IPS DF 6.9 (cell line): ENCODE results near the gene CSNK1G3.
"Not testable (repeated sequence)": the region's sequence is repeated elsewhere in the genome, so short reads cannot be mapped to it uniquely, and the experiment has no call there.

ENCODE experiments used
- DNase-seq: peaks from one replicate; pipeline ENCODE4 v3.0.0-alpha.2; 2013; ENCODE audit warnings: low read depth, low spot score
- H3K27ac ChIP-seq: one replicate; pipeline ENCODE4 v1.5.1; 2013; ENCODE audit warnings: low read length, control low read depth
- H3K27me3 ChIP-seq: 2 replicates; pipeline ENCODE4 v1.6.1; 2013; ENCODE audit warnings: mild to moderate bottlenecking, low read length; ENCODE audit not compliant: control insufficient read depth, insufficient read depth
- H3K36me3 ChIP-seq: 2 replicates; pipeline ENCODE4 v1.6.1; 2013; ENCODE audit warnings: low read length; ENCODE audit not compliant: control insufficient read depth, insufficient read depth
- H3K4me1 ChIP-seq: 2 replicates; pipeline ENCODE4 v1.6.1; 2013; ENCODE audit warnings: low read length; ENCODE audit not compliant: control insufficient read depth, insufficient read depth
- H3K4me3 ChIP-seq: 2 replicates; pipeline ENCODE4 v1.5.1; 2013; ENCODE audit warnings: mild to moderate bottlenecking, low read length
- H3K9me3 ChIP-seq: 2 replicates; pipeline ENCODE4 v1.6.1; 2013; ENCODE audit warnings: low read length, inconsistent platforms; ENCODE audit not compliant: control insufficient read depth, insufficient read depth
- WGBS: extraction: QIAGEN DNeasy Blood & Tissue Kit; methylation state at CpG from one replicate; pipeline ENCODE4 v1.1.7; 2013; ENCODE audit warnings: mixed read lengths, missing lambda C conversion rate; ENCODE audit not compliant: insufficient read length, insufficient coverage; 5-methylcytosine and 5-hydroxymethylcytosine counted together

CSNK1G3 gene

GRCh38 chr5:123628860-123629544, 117.0 kb downstream of the CSNK1G3 start:
- H3K27ac ChIP-seq: no peak overlapping the region
- no peaks in the 10 kb centered on the region for H3K36me3 ChIP-seq
- no CpG with 5 or more reads among the region's 10 CpGs for WGBS
- H3K27me3 ChIP-seq: no peaks in the 10 kb centered on the region
- no peak for DNase-seq
- no peaks in the 10 kb centered on the region for H3K4me1 ChIP-seq
- no peak overlapping the region for H3K4me3 ChIP-seq
- H3K9me3 ChIP-seq: no peaks in the 10 kb centered on the region

GRCh38 chr5:123636006-123636405, 124.0 kb downstream of the CSNK1G3 start:
- no peak for DNase-seq
- no peaks in the 10 kb centered on the region for H3K27me3 ChIP-seq
- no peak overlapping the region for H3K27ac ChIP-seq
- H3K4me1 ChIP-seq: no peaks in the 10 kb centered on the region
- no peak overlapping the region for H3K4me3 ChIP-seq
- no CpG with 5 or more reads among the region's 21 CpGs for WGBS
- no peaks in the 10 kb centered on the region for H3K36me3 ChIP-seq
- H3K9me3 ChIP-seq: no peaks in the 10 kb centered on the region

GRCh38 chr5:123637028-123637427, 125.1 kb downstream of the CSNK1G3 start:
- not testable (repeated sequence) for DNase-seq, H3K4me3 ChIP-seq, H3K36me3 ChIP-seq, H3K9me3 ChIP-seq, H3K4me1 ChIP-seq, H3K27me3 ChIP-seq, H3K27ac ChIP-seq
- no CpG with 5 or more reads among the region's 10 CpGs for WGBS

GRCh38 chr5:123639244-123639643, 127.3 kb downstream of the CSNK1G3 start:
- H3K36me3 ChIP-seq: no peaks in the 10 kb centered on the region
- H3K27ac ChIP-seq: no peak overlapping the region
- no CpG with 5 or more reads among the region's 2 CpGs for WGBS
- no peak overlapping the region for H3K4me3 ChIP-seq
- no peaks in the 10 kb centered on the region for H3K9me3 ChIP-seq
- DNase-seq: no peak
- H3K4me1 ChIP-seq: no peaks in the 10 kb centered on the region
- no peaks in the 10 kb centered on the region for H3K27me3 ChIP-seq

- Histone ChIP-seq H3K27ac (no peak overlapping the region), H3K27me3 (no peaks in the 10 kb centered on the region), H3K4me3 (no peak overlapping the region), H3K9me3 (no peaks in the 10 kb centered on the region), H3K4me1 (no peaks in the 10 kb centered on the region), H3K36me3 (no peaks in the 10 kb centered on the region)
- WGBS: no CpG with 5 or more reads among the region's 1 CpG
- no peak for DNase-seq
Observed at GRCh38 chr5:123645024-123645603, 133.1 kb downstream of the CSNK1G3 start.

- Histone ChIP-seq H3K36me3 (no peaks in the 10 kb centered on the region), H3K9me3 (no peaks in the 10 kb centered on the region), H3K27ac (no peak overlapping the region), H3K4me1 (no peaks in the 10 kb centered on the region), H3K4me3 (no peak overlapping the region), H3K27me3 (no peaks in the 10 kb centered on the region)
- DNase-seq: no peak
- no CpG with 5 or more reads among the region's 1 CpG for WGBS
Observed at GRCh38 chr5:123647066-123647465, 135.1 kb downstream of the CSNK1G3 start.

- Histone ChIP-seq H3K9me3 (no peaks in the 10 kb centered on the region), H3K27ac (no peak overlapping the region), H3K4me3 (no peak overlapping the region), H3K27me3 (no peaks in the 10 kb centered on the region), H3K4me1 (no peaks in the 10 kb centered on the region), H3K36me3 (no peaks in the 10 kb centered on the region)
- DNase-seq: no peak
- no CpG with 5 or more reads among the region's 4 CpGs for WGBS
Observed at GRCh38 chr5:123651234-123651633, 139.3 kb downstream of the CSNK1G3 start.

GRCh38 chr5:123659011-123659410, 147.0 kb downstream of the CSNK1G3 start:
- DNase-seq: no peak
- no peak overlapping the region for H3K27ac ChIP-seq
- H3K4me1 ChIP-seq: no peaks in the 10 kb centered on the region
- no CpG with 5 or more reads among the region's 2 CpGs for WGBS
- no peak overlapping the region for H3K4me3 ChIP-seq
- H3K9me3 ChIP-seq: no peaks in the 10 kb centered on the region
- H3K36me3 ChIP-seq: no peaks in the 10 kb centered on the region
- no peaks in the 10 kb centered on the region for H3K27me3 ChIP-seq

GRCh38 chr5:123659495-123659894, 147.5 kb downstream of the CSNK1G3 start:
- Histone ChIP-seq H3K9me3 (no peaks in the 10 kb centered on the region), H3K36me3 (no peaks in the 10 kb centered on the region), H3K4me3 (no peak overlapping the region), H3K27ac (no peak overlapping the region), H3K27me3 (no peaks in the 10 kb centered on the region), H3K4me1 (no peaks in the 10 kb centered on the region)
- DNase-seq: no peak
- WGBS: no CpG with 5 or more reads among the region's 2 CpGs

GRCh38 chr5:123664961-123665360, 153.0 kb downstream of the CSNK1G3 start:
- no peaks in the 10 kb centered on the region for H3K36me3 ChIP-seq
- DNase-seq: no peak
- no CpG with 5 or more reads among the region's 1 CpG for WGBS
- H3K27ac ChIP-seq: no peak overlapping the region
- H3K4me1 ChIP-seq: no peaks in the 10 kb centered on the region
- H3K27me3 ChIP-seq: no peaks in the 10 kb centered on the region
- H3K9me3 ChIP-seq: no peaks in the 10 kb centered on the region
- no peak overlapping the region for H3K4me3 ChIP-seq

GRCh38 chr5:123665822-123666371, 153.9 kb downstream of the CSNK1G3 start:
- DNase-seq: no peak
- WGBS: no CpG with 5 or more reads among the region's 2 CpGs

More at GRCh38 chr5:123665822-123666371, 153.9 kb downstream of the CSNK1G3 start:
- Histone ChIP-seq H3K9me3 (no peaks in the 10 kb centered on the region), H3K27ac (no peak overlapping the region), H3K36me3 (no peaks in the 10 kb centered on the region), H3K27me3 (no peaks in the 10 kb centered on the region), H3K4me3 (no peak overlapping the region), H3K4me1 (no peaks in the 10 kb centered on the region)
